ENCODE data around the gene IL1A. TPM values are rescaled to one million over a fixed set of nuclear protein-coding genes. Genes with fewer than 3 reads are reported as not detected.

The IL1A gene
- total RNA-seq, 8 experiments from 2014 or later: 0.05 to 2.6 (median 0.22) TPM; not detected in 2

DNA sequence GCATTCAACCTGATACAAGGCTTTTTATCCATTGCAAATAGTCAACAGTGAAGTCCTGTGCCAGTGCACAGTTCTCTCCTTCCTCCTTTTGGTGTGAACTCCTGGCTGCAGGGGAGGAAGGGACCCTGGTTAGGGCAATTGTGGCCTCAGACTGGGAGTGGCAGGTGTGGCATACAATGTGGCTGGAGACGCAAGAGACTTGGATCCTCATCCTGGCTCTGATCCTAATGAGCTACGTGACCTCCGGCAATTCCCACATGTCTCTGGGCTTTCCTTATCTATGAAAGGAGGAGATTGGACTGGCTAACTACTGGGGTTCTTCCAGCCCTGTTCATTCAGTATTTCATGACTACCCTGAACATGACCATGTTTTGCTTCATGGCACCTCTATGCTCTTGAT is 10.5 kb upstream of the IL1A start:
- in situ Hi-C loops (cut with MboI; ENCODE audit: low pct_unique_long_range_greater_than_20kb in 2 of 9, low sequenced_read_pairs in 9 of 9, unreplicated experiment in 9 of 9): no loop called here
- Histone ChIP-seq H3K4me3 (no peak overlapping the region), H3K4me1 (replicated peaks in 1 of 2) (peaks cover 12% of the 10 kb centered on the region in 2 donors), H3K27ac (no peak overlapping the region)
- no peak for ATAC-seq (replicated peaks in 6 of 8)
- WGBS, 10 experiments: 90% methylated on average over 2 of the region's 3 CpGs; no CpG with 5 or more reads in 9 of the 10 experiments

DNA sequence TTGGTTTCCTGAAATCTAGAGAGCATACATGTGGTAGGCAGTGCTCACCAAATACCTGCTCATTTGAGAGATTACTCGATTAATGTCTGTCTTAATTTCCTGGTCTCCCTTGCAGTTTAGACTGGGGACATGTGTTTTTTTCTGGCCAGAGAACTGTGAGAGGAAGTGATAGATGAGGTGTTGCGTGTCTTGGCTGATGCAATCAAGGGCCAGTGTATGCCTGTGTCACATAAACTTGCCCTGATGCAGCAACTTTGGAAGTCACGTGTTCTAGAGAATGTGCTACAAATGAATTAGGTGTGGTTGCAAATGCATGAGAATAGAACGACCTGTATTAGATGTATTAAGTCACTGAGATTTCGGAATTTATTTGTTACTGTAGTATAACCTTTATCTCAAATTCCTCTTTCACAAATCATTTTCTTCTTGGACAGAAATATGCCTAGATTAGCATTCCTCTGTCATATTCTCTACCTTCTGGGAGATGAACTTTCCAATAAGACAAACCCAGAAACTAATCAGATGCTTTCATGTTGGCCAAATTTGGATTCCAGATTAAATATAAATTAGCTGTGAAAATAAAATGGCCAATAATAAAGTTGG is 9.9 kb upstream of the IL1A start:
- H3K4me1 ChIP-seq (replicated peaks in 1 of 2): peaks cover 12 to 16% of the 10 kb centered on the region in 2 donors
- peak overlapping the region; percentile 54 to 56 for H3K27ac ChIP-seq
- peak in 7 of 8 experiments; percentile 63 to 98 (median 95) for ATAC-seq (replicated peaks in 6 of 8)
- H3K4me3 ChIP-seq: no peak overlapping the region
- in situ Hi-C loops (cut with MboI; ENCODE audit: low pct_unique_long_range_greater_than_20kb in 2 of 9, low sequenced_read_pairs in 9 of 9, unreplicated experiment in 9 of 9): no loop called here
- WGBS, 10 experiments: 30 to 77% (median 48%) methylated on average over 1 to 5 of the region's 5 CpGs

DNA sequence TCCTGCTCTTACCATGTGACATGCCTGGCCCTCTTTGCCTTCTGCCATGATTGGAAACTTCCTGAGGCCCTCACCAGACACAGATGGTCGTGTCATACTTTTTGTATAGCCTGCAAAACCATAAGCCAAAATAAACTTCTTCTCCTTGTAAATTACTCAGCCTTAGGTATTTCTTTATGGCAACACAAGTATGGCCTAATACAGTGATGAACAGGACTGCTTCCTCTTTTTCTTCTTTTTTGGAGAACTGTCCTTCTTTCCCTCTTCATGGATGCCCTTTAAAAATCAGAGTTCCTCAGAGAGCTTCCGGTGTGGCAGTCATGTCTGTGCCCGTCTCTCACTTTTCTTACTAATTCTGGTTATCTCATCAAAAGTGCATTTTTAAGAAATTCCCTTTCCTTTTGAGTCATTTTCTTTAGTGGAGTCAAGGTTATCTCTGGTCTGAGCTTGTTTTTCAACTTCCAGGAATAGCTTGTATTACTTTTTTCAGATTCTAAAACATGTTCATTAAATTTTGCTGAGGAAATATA is 9.2 kb upstream of the IL1A start:
- ATAC-seq (replicated peaks in 6 of 8): no peak
- Histone ChIP-seq H3K27ac (peak overlapping the region; percentile 54 to 56), H3K4me1 (replicated peaks in 1 of 2) (peaks cover 12 to 19% of the 10 kb centered on the region in 2 donors), H3K4me3 (no peak overlapping the region)
- WGBS, 10 experiments: 63 to 100% (median 94%) methylated on average over 1 to 3 of the region's 3 CpGs; no CpG with 5 or more reads in 3 of the 10 experiments
- in situ Hi-C loops (cut with MboI; ENCODE audit: low pct_unique_long_range_greater_than_20kb in 2 of 9, low sequenced_read_pairs in 9 of 9, unreplicated experiment in 9 of 9): no loop called here

DNA sequence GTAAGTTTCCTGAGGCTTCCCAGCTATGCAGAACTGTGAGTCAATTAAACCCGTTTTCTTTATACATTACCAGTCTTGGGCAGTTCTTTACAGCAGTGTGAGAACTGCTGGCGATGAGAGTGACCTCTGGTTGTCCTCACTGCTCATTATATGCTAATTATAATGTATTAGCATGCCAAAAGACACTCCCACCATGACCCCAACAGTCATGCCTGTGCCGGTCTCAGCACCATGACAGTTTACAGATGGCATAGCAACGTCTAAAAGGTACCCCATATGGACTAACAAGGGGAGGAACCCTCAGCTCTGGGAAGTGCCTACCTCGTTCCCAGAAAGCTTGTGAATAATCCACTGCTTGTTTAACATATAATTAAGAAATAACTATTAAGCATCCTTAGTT is 8.1 kb upstream of the IL1A start:
- WGBS, 10 experiments: 10 to 75% (median 53%) methylated on average over 1 to 4 of the region's 5 CpGs
- Histone ChIP-seq H3K4me1 (replicated peaks in 1 of 2) (peaks cover 12 to 19% of the 10 kb centered on the region in 2 donors), H3K4me3 (no peak overlapping the region), H3K27ac (no peak overlapping the region)
- ATAC-seq (replicated peaks in 6 of 8): peak in 3 of 8 experiments; percentile 54 to 71 (median 65)
- in situ Hi-C loops (cut with MboI; ENCODE audit: low pct_unique_long_range_greater_than_20kb in 2 of 9, low sequenced_read_pairs in 9 of 9, unreplicated experiment in 9 of 9): no loop called here

DNA sequence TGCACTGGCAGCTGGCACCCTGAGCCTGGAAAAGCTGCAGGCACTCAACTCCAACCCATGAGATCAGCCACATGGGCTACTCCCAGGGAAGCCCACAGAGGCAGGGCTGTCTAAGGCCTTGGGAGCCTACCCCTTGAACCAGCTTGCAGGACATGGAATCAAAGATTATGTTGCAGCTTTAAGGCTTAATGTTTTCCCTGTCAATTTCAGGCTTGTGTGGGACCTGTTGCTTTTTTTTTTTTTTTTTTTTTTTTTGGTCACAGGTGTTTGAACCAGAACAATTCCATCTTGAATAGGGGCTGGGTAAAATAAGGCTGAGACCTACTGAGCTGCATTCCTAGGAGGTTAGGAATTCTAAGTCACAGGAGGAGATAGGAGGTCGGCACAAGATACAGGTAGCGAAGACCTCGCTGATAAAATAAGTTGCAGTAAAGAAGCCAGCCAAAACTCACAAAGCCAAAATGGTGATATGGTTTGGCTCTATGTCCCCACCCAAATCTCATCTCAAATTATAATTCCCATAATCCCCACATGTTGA is 7.5 kb upstream of the IL1A start:
- ATAC-seq (replicated peaks in 6 of 8): no peak
- no peak overlapping the region for H3K27ac ChIP-seq
- 92 to 100% (median 100%) methylated on average over 1 to 3 of the region's 3 CpGs; no CpG with 5 or more reads in 4 of the 10 experiments for WGBS, 10 experiments
- in situ Hi-C loops (cut with MboI; ENCODE audit: low pct_unique_long_range_greater_than_20kb in 2 of 9, low sequenced_read_pairs in 9 of 9, unreplicated experiment in 9 of 9): no loop called here
- H3K4me1 ChIP-seq (replicated peaks in 1 of 2): peaks cover 12 to 19% of the 10 kb centered on the region in 2 donors
- no peak overlapping the region for H3K4me3 ChIP-seq

DNA sequence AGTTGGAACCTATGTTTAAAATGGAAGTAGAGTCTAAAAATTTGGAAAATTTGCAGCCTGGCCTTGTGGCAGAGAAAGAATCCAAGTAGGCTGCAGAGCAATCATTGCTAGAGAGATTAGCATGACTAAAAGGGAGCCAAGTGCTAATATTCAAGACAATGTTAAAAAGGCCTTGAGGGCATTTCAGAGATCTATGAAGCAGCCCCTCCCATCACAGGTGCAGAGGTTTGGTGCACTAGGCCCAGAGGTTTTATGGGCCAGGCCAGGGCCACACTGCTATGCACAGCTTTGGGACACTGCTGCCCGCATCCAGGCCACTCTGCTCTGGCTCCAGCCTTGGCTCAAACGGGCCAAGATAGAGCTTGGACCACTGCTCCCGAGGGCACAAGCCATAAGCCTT is 6.7 kb upstream of the IL1A start:
- H3K4me1 ChIP-seq (replicated peaks in 1 of 2): peaks cover 12 to 19% of the 10 kb centered on the region in 2 donors
- H3K4me3 ChIP-seq: no peak overlapping the region
- ATAC-seq (replicated peaks in 6 of 8): peak in 3 of 8 experiments; percentile 41 to 75 (median 53)
- in situ Hi-C loops (cut with MboI; ENCODE audit: low pct_unique_long_range_greater_than_20kb in 2 of 9, low sequenced_read_pairs in 9 of 9, unreplicated experiment in 9 of 9): no loop called here
- 70 to 100% (median 82%) methylated on average over 1 to 2 of the region's 3 CpGs; no CpG with 5 or more reads in 6 of the 10 experiments for WGBS, 10 experiments
- no peak overlapping the region for H3K27ac ChIP-seq

DNA sequence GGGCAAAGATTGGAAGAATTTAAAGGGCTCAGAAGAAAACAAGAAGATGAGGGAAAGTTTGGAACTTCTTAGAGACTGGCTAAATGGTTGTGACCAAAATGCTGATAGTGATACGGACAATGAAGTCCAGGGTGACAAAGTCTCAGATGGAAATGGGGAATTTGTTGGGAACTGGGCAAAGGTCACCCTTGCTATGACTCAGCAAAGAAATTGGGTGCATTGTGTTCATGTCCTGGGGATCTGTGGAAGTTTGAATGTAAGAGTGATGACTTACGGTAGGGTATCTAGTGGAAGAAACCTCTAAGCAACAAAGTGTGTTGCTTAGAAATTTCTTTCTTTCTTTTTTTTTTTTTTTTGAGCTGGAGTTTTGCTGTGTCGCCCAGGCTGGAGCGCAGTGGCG is 6.0 kb upstream of the IL1A start:
- WGBS, 10 experiments: 92 to 100% (median 96%) methylated on average over 2 to 5 of the region's 5 CpGs; no CpG with 5 or more reads in 1 of the 10 experiments
- ATAC-seq (replicated peaks in 6 of 8): no peak
- peaks cover 12 to 19% of the 10 kb centered on the region in 2 donors for H3K4me1 ChIP-seq (replicated peaks in 1 of 2)
- no peak overlapping the region for H3K27ac ChIP-seq
- in situ Hi-C loops (cut with MboI; ENCODE audit: low pct_unique_long_range_greater_than_20kb in 2 of 9, low sequenced_read_pairs in 9 of 9, unreplicated experiment in 9 of 9): no loop called here
- H3K4me3 ChIP-seq: no peak overlapping the region

DNA sequence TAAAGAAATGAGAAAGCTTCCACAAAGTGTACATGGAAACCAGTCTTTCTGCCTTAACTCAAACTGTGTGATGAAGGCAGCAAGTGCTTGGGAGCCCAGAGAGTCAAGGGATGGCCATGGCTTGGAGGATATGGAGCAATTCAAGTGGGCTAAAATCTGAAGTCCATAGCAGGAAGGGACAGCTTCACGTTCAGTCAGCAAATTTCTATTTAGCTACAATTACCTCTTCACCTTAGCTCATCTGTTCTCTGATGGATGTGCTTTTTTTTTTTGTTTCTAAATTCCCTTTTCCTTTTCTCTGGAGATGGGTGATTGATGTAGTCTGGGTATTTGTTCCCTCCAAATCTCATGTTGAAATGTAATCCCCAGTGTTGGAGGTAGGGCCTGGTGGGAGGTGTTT is 4.9 kb upstream of the IL1A start:
- peaks cover 6 to 20% of the 10 kb centered on the region in 2 donors for H3K4me1 ChIP-seq (replicated peaks in 1 of 2)
- no peak overlapping the region for H3K4me3 ChIP-seq
- no peak overlapping the region for H3K27ac ChIP-seq
- ATAC-seq (replicated peaks in 6 of 8): no peak
- in situ Hi-C loops (cut with MboI; ENCODE audit: low pct_unique_long_range_greater_than_20kb in 2 of 9, low sequenced_read_pairs in 9 of 9, unreplicated experiment in 9 of 9): no loop called here
- WGBS, 10 experiments: 38 to 100% (median 83%) methylated on average over 1 of the region's 1 CpG; no CpG with 5 or more reads in 2 of the 10 experiments

DNA sequence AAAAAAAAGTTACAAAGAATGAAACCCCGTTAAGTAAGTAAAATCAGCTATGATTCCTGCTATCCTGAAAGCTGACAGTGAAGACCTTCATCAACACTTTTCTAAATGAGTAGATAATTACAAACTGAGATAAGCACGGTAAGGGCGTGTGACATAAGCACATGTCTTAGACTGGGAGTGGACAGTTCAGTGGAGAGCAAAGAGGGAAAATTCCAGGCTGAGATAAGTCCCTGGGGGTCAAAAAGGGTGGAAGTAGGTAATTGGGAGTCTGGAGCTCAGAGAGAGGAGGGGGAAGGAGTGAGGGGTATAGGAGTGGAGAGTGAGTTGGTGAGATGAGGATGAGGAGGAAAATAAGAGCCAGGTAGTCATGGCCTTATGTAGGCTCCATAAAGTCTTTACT is 4.4 kb upstream of the IL1A start:
- ATAC-seq (replicated peaks in 6 of 8): no peak
- no peak overlapping the region for H3K4me3 ChIP-seq
- WGBS, 10 experiments: 75 to 100% (median 95%) methylated on average over 1 to 3 of the region's 3 CpGs; no CpG with 5 or more reads in 2 of the 10 experiments
- H3K27ac ChIP-seq: no peak overlapping the region
- H3K4me1 ChIP-seq (replicated peaks in 1 of 2): peaks cover under 1 to 20% of the 10 kb centered on the region in 2 donors
- in situ Hi-C loops (cut with MboI; ENCODE audit: low pct_unique_long_range_greater_than_20kb in 2 of 9, low sequenced_read_pairs in 9 of 9, unreplicated experiment in 9 of 9): no loop called here

DNA sequence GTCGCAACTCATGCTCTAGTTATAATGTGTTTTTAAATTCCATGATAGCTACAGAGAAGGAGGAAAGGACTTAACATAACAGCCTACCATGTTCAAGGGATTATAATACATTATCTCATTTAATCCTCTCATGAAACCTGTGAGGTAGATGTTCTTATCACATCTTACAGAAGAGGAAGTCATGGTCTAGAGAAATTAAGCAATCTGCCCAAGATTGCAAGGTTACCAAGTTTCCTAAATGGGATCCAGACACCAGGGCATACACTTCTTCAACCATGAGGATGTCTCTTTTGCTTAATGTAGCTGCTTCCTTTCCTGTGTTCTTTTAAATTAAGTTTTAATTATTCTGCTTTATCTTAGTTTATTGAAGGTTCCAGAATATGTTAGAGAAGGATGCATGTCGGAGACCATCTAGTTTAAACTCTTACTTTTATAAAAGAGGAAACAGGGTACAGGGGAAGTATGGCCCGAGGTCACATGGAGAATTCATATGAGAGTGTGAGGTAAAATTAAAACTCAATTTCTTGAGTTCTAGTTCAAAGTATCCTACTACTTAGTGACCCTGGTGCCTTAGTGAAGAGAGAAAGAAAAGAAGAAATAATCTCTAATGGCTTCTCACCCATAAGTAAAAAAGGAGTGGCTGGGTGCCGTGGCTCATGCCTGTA is 3.6 kb upstream of the IL1A start:
- no peak overlapping the region for H3K27ac ChIP-seq
- no peak overlapping the region for H3K4me3 ChIP-seq
- peaks cover 0 to 24% of the 10 kb centered on the region in 2 donors for H3K4me1 ChIP-seq (replicated peaks in 1 of 2)
- in situ Hi-C loops (cut with MboI; ENCODE audit: low pct_unique_long_range_greater_than_20kb in 2 of 9, low sequenced_read_pairs in 9 of 9, unreplicated experiment in 9 of 9): no loop called here
- WGBS, 10 experiments: 69 to 100% (median 96%) methylated on average over 1 to 4 of the region's 4 CpGs; no CpG with 5 or more reads in 1 of the 10 experiments
- no peak for ATAC-seq (replicated peaks in 6 of 8)

DNA sequence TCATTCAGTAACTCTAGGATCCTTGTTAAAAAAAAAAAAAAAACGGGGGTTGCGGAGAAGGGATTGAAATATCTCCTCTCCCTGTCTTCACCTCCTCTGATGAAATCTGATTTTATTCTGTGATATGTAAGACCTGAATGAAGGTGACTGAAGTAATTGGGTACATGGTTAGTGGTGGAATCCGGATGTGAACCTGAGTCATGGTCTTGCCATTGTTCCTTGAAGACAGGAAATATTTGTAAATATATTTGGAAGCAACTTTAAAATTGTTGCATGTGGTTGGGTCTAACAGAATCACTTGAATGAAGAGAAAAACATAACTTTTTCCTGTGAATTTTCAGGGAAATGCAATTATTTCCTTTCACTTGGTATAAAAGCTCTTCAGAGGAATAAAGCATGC is 3.0 kb upstream of the IL1A start:
- Histone ChIP-seq H3K4me3 (no peak overlapping the region), H3K4me1 (replicated peaks in 1 of 2) (peaks cover 0 to 24% of the 10 kb centered on the region in 2 donors), H3K27ac (no peak overlapping the region)
- in situ Hi-C loops (cut with MboI; ENCODE audit: low pct_unique_long_range_greater_than_20kb in 2 of 9, low sequenced_read_pairs in 9 of 9, unreplicated experiment in 9 of 9): no loop called here
- ATAC-seq (replicated peaks in 6 of 8): no peak
- 33 to 100% (median 94%) methylated on average over 1 to 3 of the region's 3 CpGs; no CpG with 5 or more reads in 3 of the 10 experiments for WGBS, 10 experiments

DNA sequence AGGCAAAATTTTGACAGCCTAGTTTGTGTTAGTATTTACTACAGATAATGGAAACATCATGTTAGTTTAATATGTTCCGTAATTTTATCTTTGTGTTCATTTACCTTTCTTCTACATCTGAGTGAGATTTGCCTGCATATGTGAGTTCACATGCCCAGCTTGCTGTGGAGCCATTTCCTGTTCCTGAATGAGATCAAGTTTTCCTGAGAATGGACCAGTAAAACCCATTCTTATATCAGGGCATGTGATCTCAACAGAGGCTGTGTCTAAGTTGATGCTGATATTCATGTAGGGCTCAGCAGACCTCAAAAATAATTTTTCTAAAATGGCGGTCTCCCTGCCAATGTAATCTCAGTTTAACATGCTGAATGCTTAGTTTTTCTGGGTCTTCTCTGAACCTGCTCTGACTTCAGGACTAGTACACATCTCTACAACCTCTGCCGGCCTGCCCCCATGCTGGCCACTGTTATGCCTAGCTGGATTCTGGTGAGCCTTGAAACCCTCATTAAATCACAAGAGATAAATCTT is 1.0 kb downstream of the IL1A start:
- in situ Hi-C loops (cut with MboI; ENCODE audit: low pct_unique_long_range_greater_than_20kb in 2 of 9, low sequenced_read_pairs in 9 of 9, unreplicated experiment in 9 of 9): no loop called here
- WGBS, 10 experiments: 83 to 100% (median 98%) methylated on average over 1 to 3 of the region's 3 CpGs
- Histone ChIP-seq H3K4me3 (no peak overlapping the region), H3K4me1 (replicated peaks in 1 of 2) (peaks cover 0 to 17% of the 10 kb centered on the region in 2 donors), H3K27ac (no peak overlapping the region)
- no peak for ATAC-seq (replicated peaks in 6 of 8)

DNA sequence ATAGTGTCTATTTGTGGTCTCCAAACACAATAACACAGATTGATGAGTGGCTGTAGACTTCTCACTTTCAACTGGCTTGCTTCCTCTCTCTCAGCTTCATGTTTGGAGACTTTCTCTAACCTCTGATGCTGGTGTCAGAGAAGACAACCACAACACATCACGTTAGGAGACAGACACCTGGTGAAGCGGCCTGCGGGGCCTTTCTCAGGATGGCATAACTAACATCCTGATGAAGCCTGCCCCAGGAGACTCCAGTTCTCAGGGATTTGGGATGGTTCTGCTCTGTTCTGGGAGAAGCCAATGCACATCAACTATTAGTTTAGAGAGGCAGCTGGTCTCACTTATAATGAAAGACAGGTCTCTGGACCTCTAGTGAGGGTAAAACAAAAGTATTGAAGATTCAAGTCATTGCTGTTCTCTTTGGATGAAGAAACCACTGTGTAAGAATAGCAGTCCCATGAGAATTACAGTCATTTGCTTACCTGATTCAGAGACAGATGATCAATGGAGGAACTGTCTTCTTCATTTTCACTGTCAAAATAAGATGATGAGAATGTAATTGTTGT is 2.0 kb downstream of the IL1A start:
- Histone ChIP-seq H3K27ac (no peak overlapping the region), H3K4me1 (replicated peaks in 1 of 2) (peaks cover 5 to 23% of the 10 kb centered on the region in 2 donors), H3K4me3 (no peak overlapping the region)
- in situ Hi-C loops (cut with MboI; ENCODE audit: low pct_unique_long_range_greater_than_20kb in 2 of 9, low sequenced_read_pairs in 9 of 9, unreplicated experiment in 9 of 9): no loop called here
- no peak for ATAC-seq (replicated peaks in 6 of 8)
- WGBS, 10 experiments: 43 to 100% (median 64%) methylated on average over 1 to 3 of the region's 3 CpGs; no CpG with 5 or more reads in 4 of the 10 experiments
